K562 (cell line): ENCODE measurements around the gene ARID3B. TPM values are rescaled to one million over a fixed set of nuclear protein-coding genes. Genes with fewer than 3 reads are reported as not detected.

Source experiments
- ATAC-seq: fragments of 200-7000 bp; cut with Tn5 transposase; 3 replicates; pipeline ENCODE4 v1.9.1; 2020; ENCODE audit warnings: moderate library complexity
- BruUV-seq: library from RNA; stranded (reverse); fragments of 400-500 nt; replicated peaks from 2 replicates; lab custom pipeline; 2021; lab: Mats Ljungman, UMichigan
- CTCF ChIA-PET: fragments of 300-600 bp; formaldehyde crosslinking; extraction: SDS; loops from one replicate; lab custom pipeline; 2021; ENCODE audit warnings: low intra/inter-chr PET ratio; lab: Yijun Ruan, JAX
- POLR2A ChIA-PET: fragments of 300-600, 350-650 bp; sonication (Branson Sonifier 250); formaldehyde crosslinking; extraction: SDS; loops from one replicate; lab custom pipeline; 2021; ENCODE audit warnings: antibody characterized with exemption, inconsistent platforms; lab: Yijun Ruan, JAX
- DNase-seq, 4 experiments: peaks; one replicate each; pipeline versions ENCODE4 v3.0.0 to v3.0.0-alpha.2; 2011 to 2018; ENCODE audit warnings: low spot score in 3 of 4, mixed read lengths in 3 of 4; ENCODE audit errors: extremely low read depth in 1 of 4
- FAIRE-seq: peaks from 2 replicates; lab custom pipeline; 2011; peaks lifted over from hg19 to GRCh38; lab: Jason Lieb, UNC
- H2AFZ ChIP-seq: 2 replicates; pipeline ENCODE4 v1.6.0; 2011; ENCODE audit warnings: low read depth, low read length, control low read depth, inconsistent platforms
- H3K27ac ChIP-seq: fragments of 200-600 bp; 3 replicates; pipeline ENCODE4 v1.8.0; 2011; ENCODE audit warnings: low read depth, mild to moderate bottlenecking, control low read depth, inconsistent platforms, low read length, moderate library complexity, mixed read lengths; ENCODE audit errors: extremely low read depth
- H3K27me3 ChIP-seq, 2 experiments: fragments of 300-600 bp in 1 of 2; 2 replicates in 1 of 2; 3 replicates in 1 of 2; pipeline versions ENCODE4 v1.6.0 to v1.8.0; 2011; ENCODE audit warnings: inconsistent platforms in 2 of 2, low read length in 2 of 2, mild to moderate bottlenecking in 1 of 2, mixed read lengths in 1 of 2, moderate library complexity in 1 of 2; ENCODE audit not compliant: control insufficient read depth in 2 of 2, insufficient read depth in 2 of 2
- H3K36me3 ChIP-seq: fragments of 300-600 bp; 3 replicates; pipeline ENCODE4 v1.8.0; 2011; ENCODE audit warnings: mild to moderate bottlenecking, low read length, inconsistent platforms; ENCODE audit not compliant: control insufficient read depth, insufficient read depth
- H3K4me1 ChIP-seq, 2 experiments: fragments of 200-600 bp in 1 of 2; replicated peaks in 1 of 2; 2 replicates in 1 of 2; 3 replicates in 1 of 2; pipeline versions ENCODE4 v1.5.1 to v1.8.0; 2011; ENCODE audit warnings: inconsistent platforms in 2 of 2, low read length in 2 of 2, mild to moderate bottlenecking in 1 of 2, mixed read lengths in 1 of 2, moderate library complexity in 1 of 2; ENCODE audit not compliant: control insufficient read depth in 2 of 2, insufficient read depth in 2 of 2
- H3K4me2 ChIP-seq: 2 replicates; pipeline ENCODE4 v1.6.1; 2011; ENCODE audit warnings: low read length, control low read depth, inconsistent platforms, mixed read lengths; ENCODE audit not compliant: insufficient read depth
- H3K4me3 ChIP-seq: fragments of 200-600 bp; sonication (generic), shearing (Covaris generic); 2 replicates; pipeline ENCODE4 v1.5.1; 2016; ENCODE audit warnings: control low read depth, inconsistent platforms
- H3K79me2 ChIP-seq: fragments of 200-600 bp; 3 replicates; pipeline ENCODE4 v1.8.0; 2011; ENCODE audit warnings: low read length, inconsistent platforms; ENCODE audit not compliant: control insufficient read depth, insufficient read depth
- H3K9ac ChIP-seq, 2 experiments: 2 replicates each; pipeline versions ENCODE4 v1.6.0 to v1.6.1; 2011; ENCODE audit warnings: low read depth in 2 of 2, low read length in 2 of 2, control low read depth in 1 of 2, inconsistent platforms in 1 of 2, mild to moderate bottlenecking in 1 of 2, mixed read lengths in 1 of 2; ENCODE audit not compliant: insufficient read depth in 1 of 2
- H3K9me1 ChIP-seq: one replicate; pipeline ENCODE4 v1.6.0; 2011; ENCODE audit warnings: inconsistent platforms, mild to moderate bottlenecking, low read length, moderate library complexity; ENCODE audit not compliant: control insufficient read depth, insufficient read depth
- H3K9me3 ChIP-seq: replicated peaks from 2 replicates; pipeline ENCODE4 v1.5.1; 2011; ENCODE audit warnings: low read depth, low read length, inconsistent platforms; ENCODE audit not compliant: control insufficient read depth, insufficient read depth
- H4K20me1 ChIP-seq: replicated peaks from 2 replicates; pipeline ENCODE4 v1.6.1; 2011; ENCODE audit warnings: low read length, inconsistent platforms, mixed read lengths; ENCODE audit not compliant: control insufficient read depth, insufficient read depth
- ASH1L ChIP-seq: fragments of 450-650 bp; IDR thresholded peaks from 2 replicates; pipeline ENCODE4 v1.6.1; 2018; ENCODE audit warnings: borderline replicate concordance, mild to moderate bottlenecking, low read depth; ENCODE audit not compliant: partially characterized antibody
- DIDO1 ChIP-seq: fragments of 450-650 bp; IDR thresholded peaks from 2 replicates; pipeline ENCODE4 v1.6.1; 2016; ENCODE audit warnings: low read depth, missing biosample characterization, missing genetic modification characterization
- FOXJ2 ChIP-seq: fragments of 200-800 bp; sonication (Bioruptor generic); IDR thresholded peaks from 2 replicates; pipeline ENCODE4 v1.6.1; 2016; ENCODE audit warnings: missing genetic modification characterization, missing compliant biosample characterization
- HDAC6 ChIP-seq: IDR thresholded peaks from 2 replicates; pipeline ENCODE4 v1.6.1; 2012; ENCODE audit warnings: low read depth, mild to moderate bottlenecking, control low read depth, inconsistent platforms, low read length, moderate library complexity
- HEY1 ChIP-seq: fragments of 250-450 bp; sonication (Bioruptor Pico); IDR thresholded peaks from 2 replicates; pipeline ENCODE4 v1.5.0; 2020; ENCODE audit warnings: mild to moderate bottlenecking, moderate library complexity, borderline replicate concordance
- HMG20B ChIP-seq: fragments of 250-450 bp; sonication (Bioruptor Pico); IDR thresholded peaks from 2 replicates; pipeline ENCODE4 v1.5.0; 2021; ENCODE audit warnings: mild to moderate bottlenecking
- KDM5B ChIP-seq: fragments of 200-600 bp; sonication (generic); IDR thresholded peaks from 2 replicates; pipeline ENCODE4 v1.6.1; 2012; ENCODE audit warnings: low read depth, mild to moderate bottlenecking, moderate library complexity, low read length, control low read depth, inconsistent platforms; ENCODE audit not compliant: insufficient replicate concordance
- KLF1 ChIP-seq: fragments of 450-650 bp; IDR thresholded peaks from 2 replicates; pipeline ENCODE4 v1.6.1; 2016; ENCODE audit warnings: missing genetic modification characterization, missing compliant biosample characterization
- KLF10 ChIP-seq: fragments of 250-450 bp; sonication (Bioruptor Pico); IDR thresholded peaks from 2 replicates; pipeline ENCODE4 v1.6.1; 2021; ENCODE audit warnings: matching md5 sums
- MAZ ChIP-seq, 2 experiments: fragments of 450-650 bp in 1 of 2; sonication (generic) in 1 of 2; formaldehyde crosslinking; IDR thresholded peaks in 1 of 2; conservative IDR thresholded peaks in 1 of 2; 2 replicates each; pipeline versions ENCODE4 v1.4.0 to v1.5.0; 2020; ENCODE audit warnings: mild to moderate bottlenecking in 1 of 2, missing genetic modification reagents in 1 of 2
- MEF2A ChIP-seq: IDR thresholded peaks from 2 replicates; pipeline ENCODE4 v1.6.1; 2011; ENCODE audit warnings: low read depth, mild to moderate bottlenecking, low read length, moderate library complexity; ENCODE audit not compliant: control insufficient read depth
- RBM15 ChIP-seq: fragments of 200-400 bp; formaldehyde crosslinking; IDR thresholded peaks from 2 replicates; pipeline ENCODE4 v1.6.1; 2018; ENCODE audit warnings: mild to moderate bottlenecking, low read length, moderate library complexity; ENCODE audit not compliant: insufficient read depth
- THAP7 ChIP-seq: fragments of 250-450 bp; sonication (Bioruptor Pico); IDR thresholded peaks from 2 replicates; pipeline ENCODE4 v1.5.0; 2021
- ZNF764 ChIP-seq: fragments of 250-450 bp; sonication (Bioruptor Pico); IDR thresholded peaks from 2 replicates; pipeline ENCODE4 v1.4.0; 2020; ENCODE audit warnings: low read depth, mild to moderate bottlenecking, moderate library complexity
- WGBS: fragments of 100-300 bp; shearing (Covaris generic); methylation state at CpG from one replicate; pipeline ENCODE4 v1.1.6; 2016; ENCODE audit warnings: low coverage, mixed read lengths; ENCODE audit not compliant: insufficient coverage; ENCODE audit errors: missing lambda C conversion rate; 5-methylcytosine and 5-hydroxymethylcytosine counted together
- in situ Hi-C: fragments of 300-500 bp; cut with MboI; formaldehyde crosslinking; loops from 4 replicates; pipeline ENCODE4 v1.15.0; 2018; ENCODE audit warnings: inconsistent platforms, mixed read lengths
- intact Hi-C: fragments of 100-400 bp; cut with micrococcal nuclease; formaldehyde crosslinking; loops from 2 replicates; pipeline ENCODE4 v1.14.2; 2022
- polyA plus RNA-seq, 8 experiments: library from polyadenylated mRNA; depleted of rRNA in 4 of 8; stranded (reverse) in 5 of 8; unstranded in 3 of 8; fragments of >200 nt; fragmentation: Nextera tagmentation in 2 of 8; fragmentation: Illumina TruSeq in 1 of 8; extraction: Ambion mirVana in 2 of 8; extraction: Trizol in 1 of 8; gene quantifications; 2 replicates each; pipeline versions ENCODE4 v1.2.1 to v1.2.3, GENCODE V29; 2011 to 2014; ENCODE audit warnings: inconsistent platforms in 1 of 8, missing spikeins in 1 of 8
- total RNA-seq, 7 experiments: library from RNA; depleted of rRNA in 6 of 7; stranded (reverse); fragments of >200 nt in 6 of 7; fragmentation: Illumina TruSeq in 2 of 7; extraction: Trizol in 2 of 7; gene quantifications; 2 replicates each; pipeline versions ENCODE4 v1.2.1 to v1.2.3, GENCODE V29; 2011 to 2021; ENCODE audit warnings: low replicate concordance in 1 of 7
- TF ChIP-seq, protein P1 (sequence below): fragments of 450-650 bp; formaldehyde crosslinking; IDR thresholded peaks from 2 replicates; pipeline ENCODE4 v1.4.0; 2020; ENCODE audit warnings: mild to moderate bottlenecking, moderate library complexity
- TF ChIP-seq, protein P2 (sequence below), 2 experiments: fragments of 450-650 bp; IDR thresholded peaks; 2 replicates each; pipeline ENCODE4 v1.6.1; 2018; ENCODE audit warnings: mild to moderate bottlenecking in 2 of 2, low read depth in 1 of 2; ENCODE audit not compliant: partially characterized antibody in 2 of 2

Gene ARID3B
- total and polyA plus RNA-seq, 9 of the 15 experiments (the other 6 are each of a cell fraction or from before 2014, with no cell fraction given) = 0.32 to 15.1 (median 7.1) TPM

DNA sequence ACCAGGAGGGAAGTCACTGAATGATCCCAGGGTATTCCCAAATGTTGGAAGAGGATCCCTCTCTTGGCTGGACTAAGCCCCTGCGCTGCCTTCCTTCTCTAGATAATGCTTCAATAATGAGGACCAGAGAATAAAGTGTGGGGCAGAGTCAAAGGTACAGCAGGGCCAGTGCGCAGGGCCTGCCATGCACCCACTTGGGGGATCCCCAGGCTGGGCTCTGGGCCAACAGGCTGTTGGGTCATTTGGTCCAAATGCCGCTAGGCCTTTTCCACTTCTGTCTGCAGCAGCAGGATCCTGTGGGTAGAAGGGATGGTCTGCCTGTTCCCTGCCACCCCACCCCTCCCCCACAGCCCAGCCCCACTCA is 68.9 kb downstream of the ARID3B start:
- ATAC-seq (no peak), FAIRE-seq (no peak), DNase-seq (no peak)
- H3K4me2 ChIP-seq = no peak overlapping the region; the same call in 1 of the 2 replicates
- H3K9ac ChIP-seq = peak overlapping the region in 1 of 2 experiments; percentile 48; a peak in 1 of 4 replicates
- 0 out of 3 replicates have a peak, but pooled peaks cover under 1% of the 10 kb centered on the region for H3K79me2 ChIP-seq
- no peaks in the 10 kb centered on the region for H3K9me1 ChIP-seq
- no peak overlapping the region for H2AFZ ChIP-seq
- peaks cover 15% of the 10 kb centered on the region for H4K20me1 ChIP-seq
- 7% methylated on average over 3 of the region's 3 CpGs for WGBS
- no peaks in the 10 kb centered on the region for H3K36me3 ChIP-seq
- in situ Hi-C loops (loop anchor here (5.0 kb wide), 1 partner anchor 63 kb away; no protein-coding TSS in a partner anchor), intact Hi-C loops (loop anchor here (1.0 to 10.0 kb wide), 3 partner anchors 64 to 615 kb away; partner anchors contain the start of genes PML, STOML1 and UBL7)
- peaks cover 17 to 48% of the 10 kb centered on the region in 2 experiments for H3K4me1 ChIP-seq
- BruUV-seq = no TSS peak
- no peak overlapping the region for H3K4me3 ChIP-seq
- ChIA-PET POLR2A (interaction anchor here (0.6 to 9.7 kb wide), 4 partner anchors 9 to 69 kb away, joined by 3 to 111 read pairs (median 4); partner anchors contain the start of gene ARID3B), CTCF (no interaction called here)
- no peak overlapping the region; the same call in 2 of the 3 replicates for H3K27ac ChIP-seq
- H3K27me3 ChIP-seq = peaks cover 0 to 11% of the 10 kb centered on the region in 2 experiments; a peak in 2 of 5 replicates
- H3K9me3 ChIP-seq = no peaks in the 10 kb centered on the region
- TF ChIP-seq DIDO1 (tag) (no peak), KLF1 (tag) (no peak), KDM5B (no peak), MEF2A (no peak), ZNF764 (no peak), ASH1L (no peak), FOXJ2 (no peak), RBM15 (no peak), THAP7 (CRISPR knock-in tag) (no peak), HEY1 (CRISPR knock-in tag) (no peak), KLF10 (CRISPR knock-in tag) (no peak), HMG20B (CRISPR knock-in tag) (no peak), MAZ (CRISPR knock-in tag; conservative IDR thresholded peaks at IDR 0.05 in 1 of 2, IDR thresholded peaks at IDR 0.05 in 1 of 2) (no peak), HDAC6 (no peak)
- TF ChIP-seq, protein P1, sequence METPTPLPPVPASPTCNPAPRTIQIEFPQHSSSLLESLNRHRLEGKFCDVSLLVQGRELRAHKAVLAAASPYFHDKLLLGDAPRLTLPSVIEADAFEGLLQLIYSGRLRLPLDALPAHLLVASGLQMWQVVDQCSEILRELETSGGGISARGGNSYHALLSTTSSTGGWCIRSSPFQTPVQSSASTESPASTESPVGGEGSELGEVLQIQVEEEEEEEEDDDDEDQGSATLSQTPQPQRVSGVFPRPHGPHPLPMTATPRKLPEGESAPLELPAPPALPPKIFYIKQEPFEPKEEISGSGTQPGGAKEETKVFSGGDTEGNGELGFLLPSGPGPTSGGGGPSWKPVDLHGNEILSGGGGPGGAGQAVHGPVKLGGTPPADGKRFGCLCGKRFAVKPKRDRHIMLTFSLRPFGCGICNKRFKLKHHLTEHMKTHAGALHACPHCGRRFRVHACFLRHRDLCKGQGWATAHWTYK (CRISPR knock-in tag) = no peak
- TF ChIP-seq, protein P2, sequence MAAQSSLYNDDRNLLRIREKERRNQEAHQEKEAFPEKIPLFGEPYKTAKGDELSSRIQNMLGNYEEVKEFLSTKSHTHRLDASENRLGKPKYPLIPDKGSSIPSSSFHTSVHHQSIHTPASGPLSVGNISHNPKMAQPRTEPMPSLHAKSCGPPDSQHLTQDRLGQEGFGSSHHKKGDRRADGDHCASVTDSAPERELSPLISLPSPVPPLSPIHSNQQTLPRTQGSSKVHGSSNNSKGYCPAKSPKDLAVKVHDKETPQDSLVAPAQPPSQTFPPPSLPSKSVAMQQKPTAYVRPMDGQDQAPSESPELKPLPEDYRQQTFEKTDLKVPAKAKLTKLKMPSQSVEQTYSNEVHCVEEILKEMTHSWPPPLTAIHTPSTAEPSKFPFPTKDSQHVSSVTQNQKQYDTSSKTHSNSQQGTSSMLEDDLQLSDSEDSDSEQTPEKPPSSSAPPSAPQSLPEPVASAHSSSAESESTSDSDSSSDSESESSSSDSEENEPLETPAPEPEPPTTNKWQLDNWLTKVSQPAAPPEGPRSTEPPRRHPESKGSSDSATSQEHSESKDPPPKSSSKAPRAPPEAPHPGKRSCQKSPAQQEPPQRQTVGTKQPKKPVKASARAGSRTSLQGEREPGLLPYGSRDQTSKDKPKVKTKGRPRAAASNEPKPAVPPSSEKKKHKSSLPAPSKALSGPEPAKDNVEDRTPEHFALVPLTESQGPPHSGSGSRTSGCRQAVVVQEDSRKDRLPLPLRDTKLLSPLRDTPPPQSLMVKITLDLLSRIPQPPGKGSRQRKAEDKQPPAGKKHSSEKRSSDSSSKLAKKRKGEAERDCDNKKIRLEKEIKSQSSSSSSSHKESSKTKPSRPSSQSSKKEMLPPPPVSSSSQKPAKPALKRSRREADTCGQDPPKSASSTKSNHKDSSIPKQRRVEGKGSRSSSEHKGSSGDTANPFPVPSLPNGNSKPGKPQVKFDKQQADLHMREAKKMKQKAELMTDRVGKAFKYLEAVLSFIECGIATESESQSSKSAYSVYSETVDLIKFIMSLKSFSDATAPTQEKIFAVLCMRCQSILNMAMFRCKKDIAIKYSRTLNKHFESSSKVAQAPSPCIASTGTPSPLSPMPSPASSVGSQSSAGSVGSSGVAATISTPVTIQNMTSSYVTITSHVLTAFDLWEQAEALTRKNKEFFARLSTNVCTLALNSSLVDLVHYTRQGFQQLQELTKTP (IDR thresholded peaks at IDR 0.05; ENCODE audit: low read depth in 1 of 2, partially characterized antibody in 2 of 2) = no peak
